ENCODE measurements around the gene INPP4A.
A peak's percentile ranks its signal among the peaks of the same experiment; 100 is the strongest.

INPP4A gene

GRCh38 chr2:98576666-98577312 lies 132.1 kb downstream of the INPP4A start:
- TF ChIP-seq, protein P1, sequence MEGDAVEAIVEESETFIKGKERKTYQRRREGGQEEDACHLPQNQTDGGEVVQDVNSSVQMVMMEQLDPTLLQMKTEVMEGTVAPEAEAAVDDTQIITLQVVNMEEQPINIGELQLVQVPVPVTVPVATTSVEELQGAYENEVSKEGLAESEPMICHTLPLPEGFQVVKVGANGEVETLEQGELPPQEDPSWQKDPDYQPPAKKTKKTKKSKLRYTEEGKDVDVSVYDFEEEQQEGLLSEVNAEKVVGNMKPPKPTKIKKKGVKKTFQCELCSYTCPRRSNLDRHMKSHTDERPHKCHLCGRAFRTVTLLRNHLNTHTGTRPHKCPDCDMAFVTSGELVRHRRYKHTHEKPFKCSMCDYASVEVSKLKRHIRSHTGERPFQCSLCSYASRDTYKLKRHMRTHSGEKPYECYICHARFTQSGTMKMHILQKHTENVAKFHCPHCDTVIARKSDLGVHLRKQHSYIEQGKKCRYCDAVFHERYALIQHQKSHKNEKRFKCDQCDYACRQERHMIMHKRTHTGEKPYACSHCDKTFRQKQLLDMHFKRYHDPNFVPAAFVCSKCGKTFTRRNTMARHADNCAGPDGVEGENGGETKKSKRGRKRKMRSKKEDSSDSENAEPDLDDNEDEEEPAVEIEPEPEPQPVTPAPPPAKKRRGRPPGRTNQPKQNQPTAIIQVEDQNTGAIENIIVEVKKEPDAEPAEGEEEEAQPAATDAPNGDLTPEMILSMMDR (IDR thresholded peaks at IDR 0.05; ENCODE audit: control insufficient read depth, insufficient read depth, low read depth, low read length, missing control alignments) = no peak
- DNase-seq (ENCODE audit: low read depth) = no peak
- H3K4me3 ChIP-seq (ENCODE audit: control insufficient read depth, low read depth, low read length) = no peak overlapping the region

GRCh38 chr2:98577313-98577712 lies 132.7 kb downstream of the INPP4A start:
- TF ChIP-seq, protein P1 (IDR thresholded peaks at IDR 0.05; ENCODE audit: control insufficient read depth, insufficient read depth, low read depth, low read length, missing control alignments) = peak; percentile 14

DNA sequence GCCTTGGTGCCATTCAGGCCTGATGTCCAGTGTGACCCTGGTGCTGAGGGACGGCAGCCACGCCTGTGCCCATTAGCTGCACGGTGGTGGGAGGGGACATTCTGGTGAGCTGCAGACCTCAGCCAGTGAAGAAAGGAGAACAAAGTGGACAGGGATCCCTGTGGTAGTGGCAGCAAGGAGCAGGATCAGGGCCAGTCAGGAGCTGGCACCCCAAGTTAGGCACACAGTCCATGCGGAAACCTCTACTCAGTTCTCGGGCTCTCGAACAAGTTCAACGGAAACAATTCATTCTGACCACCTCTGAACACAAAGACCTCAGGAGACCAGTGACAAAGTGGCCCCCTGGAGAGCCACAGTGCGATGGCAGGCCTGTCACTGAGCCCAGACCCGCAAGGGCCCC lies 133.6 kb downstream of the INPP4A start:
- H3K4me3 ChIP-seq (ENCODE audit: control insufficient read depth, low read depth, low read length) = no peak overlapping the region
- DNase-seq (ENCODE audit: low read depth) = no peak

More at GRCh38 chr2:98577313-98577712, 132.7 kb downstream of the INPP4A start:
- DNase-seq (ENCODE audit: low read depth) = no peak
- no peak overlapping the region for H3K4me3 ChIP-seq (ENCODE audit: control insufficient read depth, low read depth, low read length)

DNA sequence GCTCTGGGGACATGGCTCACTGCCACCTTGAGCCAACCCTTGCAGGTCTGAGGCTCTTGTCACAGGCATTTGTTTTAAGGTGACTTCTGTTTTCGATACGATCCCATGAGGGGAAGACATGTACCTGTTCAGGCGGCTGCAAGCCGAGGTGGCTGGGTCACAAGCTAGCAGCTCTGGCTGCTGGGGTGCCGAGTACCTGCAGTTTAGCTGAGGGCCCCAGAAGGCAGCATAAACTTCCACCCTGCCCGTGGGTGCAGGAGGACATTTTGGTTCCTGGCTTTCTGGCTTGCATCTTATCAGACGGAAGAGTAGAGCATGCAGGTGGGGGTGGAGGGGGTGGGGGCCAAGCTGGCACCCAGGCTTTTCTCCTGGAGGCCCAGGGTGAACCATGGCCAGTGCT lies 135.3 kb downstream of the INPP4A start:
- TF ChIP-seq, protein P1 (IDR thresholded peaks at IDR 0.05; ENCODE audit: control insufficient read depth, insufficient read depth, low read depth, low read length, missing control alignments) = no peak
- DNase-seq (ENCODE audit: low read depth) = no peak
- no peak overlapping the region for H3K4me3 ChIP-seq (ENCODE audit: control insufficient read depth, low read depth, low read length)

More for the DNA sequence above, 133.6 kb downstream of the INPP4A start:
- TF ChIP-seq, protein P1 (IDR thresholded peaks at IDR 0.05; ENCODE audit: control insufficient read depth, insufficient read depth, low read depth, low read length, missing control alignments) = no peak

DNA sequence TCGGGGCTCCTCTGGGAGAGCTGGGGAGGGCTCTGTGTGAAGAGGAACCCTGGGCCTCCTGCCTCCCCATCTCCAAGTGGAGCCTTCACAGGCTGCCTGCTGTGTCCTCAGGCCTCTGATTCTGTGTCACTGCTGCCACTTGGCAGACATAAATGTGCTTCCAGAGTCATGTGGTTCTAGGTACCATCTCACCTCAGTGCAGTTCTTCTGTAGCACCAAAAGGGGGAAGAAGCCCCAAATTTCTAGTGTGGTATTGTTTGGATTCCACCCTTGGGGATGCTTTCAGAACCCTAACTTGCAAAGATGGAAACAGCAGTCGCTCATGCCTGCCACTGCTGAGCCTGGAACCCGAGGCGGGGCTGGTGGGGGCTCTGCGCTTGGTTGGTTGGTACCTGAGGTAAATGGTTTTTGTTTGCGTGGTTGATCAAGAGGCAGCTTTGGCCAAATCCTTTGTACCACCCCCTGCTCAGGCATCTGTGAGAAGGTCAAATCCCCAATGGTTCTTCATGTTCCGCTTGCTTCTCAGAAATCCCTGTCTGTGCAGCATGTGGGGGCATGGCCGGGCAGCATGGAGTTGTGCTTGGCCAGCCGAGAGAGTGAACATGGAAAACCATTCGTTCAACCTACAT lies 136.1 kb downstream of the INPP4A start:
- DNase-seq (ENCODE audit: low read depth) = no peak
- H3K4me3 ChIP-seq (ENCODE audit: control insufficient read depth, low read depth, low read length) = no peak overlapping the region
- TF ChIP-seq, protein P1 (IDR thresholded peaks at IDR 0.05; ENCODE audit: control insufficient read depth, insufficient read depth, low read depth, low read length, missing control alignments) = no peak

GRCh38 chr2:98582523-98582922 lies 137.9 kb downstream of the INPP4A start:
- H3K4me3 ChIP-seq (ENCODE audit: control insufficient read depth, low read depth, low read length) = no peak overlapping the region
- DNase-seq (ENCODE audit: low read depth) = no peak
- TF ChIP-seq, protein P1 (IDR thresholded peaks at IDR 0.05; ENCODE audit: control insufficient read depth, insufficient read depth, low read depth, low read length, missing control alignments) = no peak

Data from AG09309 (cell line).